Right lobe of liver (tissue), 4 donors: Measurements from ENCODE around the gene PSPH.

Experiments
- POLR2A ChIP-seq: fragments of 450-650 bp; IDR thresholded peaks from one replicate; pipeline ENCODE4 v1.6.1; 2017; ENCODE audit warnings: antibody characterized with exemption, mild to moderate bottlenecking
- TF ChIP-seq, protein P1 (sequence below), 4 donors: fragments of 200-600 bp in 3 of 4; fragments of 450-650 bp in 1 of 4; IDR thresholded peaks; one replicate each; pipeline versions ENCODE4 v1.5.1 to v1.8.0; 2016 to 2022; ENCODE audit warnings: antibody characterized with exemption in 4 of 4, mild to moderate bottlenecking in 2 of 4
- donor health status: DM: no; HTN: no; CAD: no.
- donor health status: DM: no; HTN: no; CAD: no.
- donor health status: DM: no; HTN: yes; CAD: no.

DNA sequence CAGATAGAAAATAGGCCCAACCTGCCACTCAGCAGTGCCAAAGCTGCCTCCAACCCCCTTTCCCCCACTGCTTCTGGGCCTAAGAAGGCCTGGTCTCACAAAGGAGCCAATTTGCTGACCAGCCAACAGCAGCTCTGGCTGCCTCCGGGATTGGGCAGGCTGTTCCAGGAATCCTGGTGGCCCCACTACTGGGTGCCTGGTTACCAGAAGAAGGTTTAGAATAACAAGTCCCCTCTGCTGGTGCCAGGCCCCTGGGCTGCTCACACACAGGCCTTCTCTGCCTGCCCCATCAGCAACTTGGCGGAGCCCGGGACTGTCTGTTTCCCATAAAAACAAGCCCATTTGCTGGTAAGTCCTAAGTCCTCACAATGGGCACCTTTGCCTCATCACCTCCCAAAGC lies 40.3 kb upstream of the PSPH start:
- TF ChIP-seq, protein P1, sequence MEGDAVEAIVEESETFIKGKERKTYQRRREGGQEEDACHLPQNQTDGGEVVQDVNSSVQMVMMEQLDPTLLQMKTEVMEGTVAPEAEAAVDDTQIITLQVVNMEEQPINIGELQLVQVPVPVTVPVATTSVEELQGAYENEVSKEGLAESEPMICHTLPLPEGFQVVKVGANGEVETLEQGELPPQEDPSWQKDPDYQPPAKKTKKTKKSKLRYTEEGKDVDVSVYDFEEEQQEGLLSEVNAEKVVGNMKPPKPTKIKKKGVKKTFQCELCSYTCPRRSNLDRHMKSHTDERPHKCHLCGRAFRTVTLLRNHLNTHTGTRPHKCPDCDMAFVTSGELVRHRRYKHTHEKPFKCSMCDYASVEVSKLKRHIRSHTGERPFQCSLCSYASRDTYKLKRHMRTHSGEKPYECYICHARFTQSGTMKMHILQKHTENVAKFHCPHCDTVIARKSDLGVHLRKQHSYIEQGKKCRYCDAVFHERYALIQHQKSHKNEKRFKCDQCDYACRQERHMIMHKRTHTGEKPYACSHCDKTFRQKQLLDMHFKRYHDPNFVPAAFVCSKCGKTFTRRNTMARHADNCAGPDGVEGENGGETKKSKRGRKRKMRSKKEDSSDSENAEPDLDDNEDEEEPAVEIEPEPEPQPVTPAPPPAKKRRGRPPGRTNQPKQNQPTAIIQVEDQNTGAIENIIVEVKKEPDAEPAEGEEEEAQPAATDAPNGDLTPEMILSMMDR (IDR thresholded peaks at IDR 0.05) = no peak
- no peak for TF ChIP-seq POLR2A
